Measurements from ENCODE around the gene UNC13D. TPM values are rescaled to one million over a fixed set of nuclear protein-coding genes. Genes with fewer than 3 reads are reported as not detected.

Gene UNC13D
- total and polyA plus RNA-seq, 9 of the 15 experiments (the other 6 are each of a cell fraction or from before 2014, with no cell fraction given) = 0.86 to 244 (median 69.2) TPM

GRCh38 chr17:75784473-75785015, 59.7 kb downstream of the UNC13D start, which contains the start of gene UNK (continued):
- TF ChIP-seq BRF2 (IDR thresholded peaks at IDR 0.05; ENCODE audit: borderline replicate concordance, insufficient read depth, insufficient read length) = no peak
- no peak for TF ChIP-seq ZNF696 (CRISPR knock-in tag; conservative IDR thresholded peaks at IDR 0.05)
- TF ChIP-seq, protein P1, sequence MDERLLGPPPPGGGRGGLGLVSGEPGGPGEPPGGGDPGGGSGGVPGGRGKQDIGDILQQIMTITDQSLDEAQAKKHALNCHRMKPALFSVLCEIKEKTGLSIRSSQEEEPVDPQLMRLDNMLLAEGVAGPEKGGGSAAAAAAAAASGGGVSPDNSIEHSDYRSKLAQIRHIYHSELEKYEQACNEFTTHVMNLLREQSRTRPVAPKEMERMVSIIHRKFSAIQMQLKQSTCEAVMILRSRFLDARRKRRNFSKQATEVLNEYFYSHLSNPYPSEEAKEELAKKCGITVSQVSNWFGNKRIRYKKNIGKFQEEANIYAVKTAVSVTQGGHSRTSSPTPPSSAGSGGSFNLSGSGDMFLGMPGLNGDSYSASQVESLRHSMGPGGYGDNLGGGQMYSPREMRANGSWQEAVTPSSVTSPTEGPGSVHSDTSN (CRISPR knock-in tag; IDR thresholded peaks at IDR 0.05; ENCODE audit: low read depth) = no peak
- TF ChIP-seq, protein P1 (tag; conservative IDR thresholded peaks at IDR 0.05; ENCODE audit: low read depth) = no peak
- peak; percentile 77; the same call in 1 of the 2 replicates for TF ChIP-seq DIDO1 (tag; IDR thresholded peaks at IDR 0.05; ENCODE audit: low read depth)
- TF ChIP-seq, protein P2, sequence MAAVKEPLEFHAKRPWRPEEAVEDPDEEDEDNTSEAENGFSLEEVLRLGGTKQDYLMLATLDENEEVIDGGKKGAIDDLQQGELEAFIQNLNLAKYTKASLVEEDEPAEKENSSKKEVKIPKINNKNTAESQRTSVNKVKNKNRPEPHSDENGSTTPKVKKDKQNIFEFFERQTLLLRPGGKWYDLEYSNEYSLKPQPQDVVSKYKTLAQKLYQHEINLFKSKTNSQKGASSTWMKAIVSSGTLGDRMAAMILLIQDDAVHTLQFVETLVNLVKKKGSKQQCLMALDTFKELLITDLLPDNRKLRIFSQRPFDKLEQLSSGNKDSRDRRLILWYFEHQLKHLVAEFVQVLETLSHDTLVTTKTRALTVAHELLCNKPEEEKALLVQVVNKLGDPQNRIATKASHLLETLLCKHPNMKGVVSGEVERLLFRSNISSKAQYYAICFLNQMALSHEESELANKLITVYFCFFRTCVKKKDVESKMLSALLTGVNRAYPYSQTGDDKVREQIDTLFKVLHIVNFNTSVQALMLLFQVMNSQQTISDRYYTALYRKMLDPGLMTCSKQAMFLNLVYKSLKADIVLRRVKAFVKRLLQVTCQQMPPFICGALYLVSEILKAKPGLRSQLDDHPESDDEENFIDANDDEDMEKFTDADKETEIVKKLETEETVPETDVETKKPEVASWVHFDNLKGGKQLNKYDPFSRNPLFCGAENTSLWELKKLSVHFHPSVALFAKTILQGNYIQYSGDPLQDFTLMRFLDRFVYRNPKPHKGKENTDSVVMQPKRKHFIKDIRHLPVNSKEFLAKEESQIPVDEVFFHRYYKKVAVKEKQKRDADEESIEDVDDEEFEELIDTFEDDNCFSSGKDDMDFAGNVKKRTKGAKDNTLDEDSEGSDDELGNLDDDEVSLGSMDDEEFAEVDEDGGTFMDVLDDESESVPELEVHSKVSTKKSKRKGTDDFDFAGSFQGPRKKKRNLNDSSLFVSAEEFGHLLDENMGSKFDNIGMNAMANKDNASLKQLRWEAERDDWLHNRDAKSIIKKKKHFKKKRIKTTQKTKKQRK (IDR thresholded peaks at IDR 0.05; ENCODE audit: borderline replicate concordance, low read depth, low read length) = no peak
- TF ChIP-seq ZNF780A (CRISPR knock-in tag; IDR thresholded peaks at IDR 0.05) = no peak
- peak; percentile 98 for TF ChIP-seq CREB3L1 (IDR thresholded peaks at IDR 0.05; ENCODE audit: borderline replicate concordance, low read depth)
- no peak for TF ChIP-seq ARID3B (CRISPR knock-in tag; IDR thresholded peaks at IDR 0.05; ENCODE audit: borderline replicate concordance)
- TF ChIP-seq SREBF2 (CRISPR knock-in tag; IDR thresholded peaks at IDR 0.05) = no peak
- no peak for TF ChIP-seq ZNF354B (CRISPR knock-in tag; IDR thresholded peaks at IDR 0.05)
- no peak for TF ChIP-seq SLC30A9 (CRISPR knock-in tag; IDR thresholded peaks at IDR 0.05)
- peak; percentile 100 for TF ChIP-seq SIX5 (IDR thresholded peaks at IDR 0.05; ENCODE audit: borderline replicate concordance in 1 of 2, insufficient read depth in 1 of 2, low read depth in 1 of 2, low read length in 2 of 2)
